ENCODE data around the gene NEURL2.

GRCh38 chr20:45913116-45913515, 22.1 kb upstream of the NEURL2 start:
- TF ChIP-seq CTCF (conservative IDR thresholded peaks at IDR 0.05; ENCODE audit: low read depth, low read length) (no peak), EZH2 (IDR thresholded peaks at IDR 0.05; ENCODE audit: low read length, unreplicated experiment) (no peak), EZH2phosphoT487 (IDR thresholded peaks at IDR 0.05; ENCODE audit: borderline replicate concordance, low read length) (no peak)
